ENCODE measurements around the gene SNUPN. TPM values are rescaled to one million over a fixed set of nuclear protein-coding genes. Genes with fewer than 3 reads are reported as not detected.

Gene SNUPN
- polyA plus RNA-seq, 1 donor (not counting 4 experiments of a cell fraction or from before 2014, with no cell fraction given) = 24.9 TPM

DNA sequence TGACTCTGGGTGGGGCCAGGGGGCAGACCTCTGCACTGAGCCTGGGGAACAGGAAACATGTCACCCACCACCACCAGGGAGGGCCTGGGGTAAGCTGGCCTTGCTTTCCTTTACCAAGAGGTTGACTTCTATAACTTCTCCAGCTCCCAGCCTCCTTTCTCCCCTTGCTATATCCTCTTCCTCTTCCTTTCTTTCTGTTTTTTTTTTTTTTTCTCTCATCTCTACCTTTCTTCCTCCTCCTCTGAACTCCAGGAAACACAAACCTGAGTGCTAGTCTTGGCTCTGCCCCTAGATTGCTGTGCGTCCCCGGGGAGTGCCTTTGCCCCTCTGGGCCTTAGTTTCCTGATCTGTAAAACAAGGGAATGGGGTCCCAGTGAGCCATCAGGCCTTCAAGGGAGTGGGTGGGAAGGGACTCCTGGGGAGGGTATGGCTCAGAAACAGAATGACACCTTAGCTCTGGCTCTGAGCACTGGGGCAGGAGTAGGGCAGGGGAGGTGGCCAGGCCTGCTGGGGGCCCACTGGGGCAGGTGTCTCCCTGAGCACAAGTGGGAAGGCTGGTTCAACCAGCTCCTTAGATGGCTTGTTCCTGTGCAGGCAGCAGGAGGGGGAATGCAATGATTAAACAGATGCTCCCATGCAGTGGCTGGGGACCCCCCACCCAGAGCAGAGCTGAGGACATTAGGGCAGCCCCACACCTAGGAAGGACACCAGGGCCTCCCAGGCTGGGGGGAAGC, 26.5 kb upstream of the SNUPN start:
- H3K4me3 ChIP-seq (ENCODE audit: control insufficient read depth in 2 of 3, extremely low read depth in 1 of 3, insufficient read depth in 2 of 3, low read depth in 1 of 3, low read length in 3 of 3) = peak overlapping the region; percentile 34 to 91 (median 88)
- no peak overlapping the region for H2AFZ ChIP-seq (ENCODE audit: control insufficient read depth, low read length)
- H3K9me1 ChIP-seq (ENCODE audit: control insufficient read depth, extremely low read depth, insufficient read depth, low read length) = peaks cover 11% of the 10 kb centered on the region
- H3K79me2 ChIP-seq (ENCODE audit: control insufficient read depth, insufficient read depth, low read length) = peaks cover 94% of the 10 kb centered on the region
- peak overlapping the region; percentile 67 for H3K9ac ChIP-seq (ENCODE audit: control insufficient read depth, extremely low read depth, insufficient read depth, low read length)
- H3K36me3 ChIP-seq (ENCODE audit: control insufficient read depth in 2 of 2, extremely low read depth in 1 of 2, insufficient read depth in 2 of 2, low read length in 2 of 2) = peaks cover 17 to 45% of the 10 kb centered on the region in 2 experiments
- no peaks in the 10 kb centered on the region for H3K9me3 ChIP-seq (ENCODE audit: control insufficient read depth, low read depth, low read length)
- no peak for FAIRE-seq
- no peak for TF ChIP-seq EZH2 (IDR thresholded peaks at IDR 0.05; ENCODE audit: low read length)
- TF ChIP-seq, protein P1, sequence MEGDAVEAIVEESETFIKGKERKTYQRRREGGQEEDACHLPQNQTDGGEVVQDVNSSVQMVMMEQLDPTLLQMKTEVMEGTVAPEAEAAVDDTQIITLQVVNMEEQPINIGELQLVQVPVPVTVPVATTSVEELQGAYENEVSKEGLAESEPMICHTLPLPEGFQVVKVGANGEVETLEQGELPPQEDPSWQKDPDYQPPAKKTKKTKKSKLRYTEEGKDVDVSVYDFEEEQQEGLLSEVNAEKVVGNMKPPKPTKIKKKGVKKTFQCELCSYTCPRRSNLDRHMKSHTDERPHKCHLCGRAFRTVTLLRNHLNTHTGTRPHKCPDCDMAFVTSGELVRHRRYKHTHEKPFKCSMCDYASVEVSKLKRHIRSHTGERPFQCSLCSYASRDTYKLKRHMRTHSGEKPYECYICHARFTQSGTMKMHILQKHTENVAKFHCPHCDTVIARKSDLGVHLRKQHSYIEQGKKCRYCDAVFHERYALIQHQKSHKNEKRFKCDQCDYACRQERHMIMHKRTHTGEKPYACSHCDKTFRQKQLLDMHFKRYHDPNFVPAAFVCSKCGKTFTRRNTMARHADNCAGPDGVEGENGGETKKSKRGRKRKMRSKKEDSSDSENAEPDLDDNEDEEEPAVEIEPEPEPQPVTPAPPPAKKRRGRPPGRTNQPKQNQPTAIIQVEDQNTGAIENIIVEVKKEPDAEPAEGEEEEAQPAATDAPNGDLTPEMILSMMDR (optimal IDR thresholded peaks at IDR 0.05 in 1 of 3, IDR thresholded peaks at IDR 0.05 in 1 of 3, conservative IDR thresholded peaks at IDR 0.05 in 1 of 3; ENCODE audit: extremely low read depth in 1 of 3, insufficient read depth in 2 of 3, low read length in 3 of 3) = no peak
- H3K27me3 ChIP-seq (ENCODE audit: control insufficient read depth, extremely low read depth, insufficient read depth, low read length) = no peaks in the 10 kb centered on the region
- H3K27ac ChIP-seq (ENCODE audit: control insufficient read depth, insufficient read depth, low read length) = peak overlapping the region; percentile 1
- dilution Hi-C loops (cut with MboI; ENCODE audit: extremely low pct_ligation_motif_present, low sequenced_read_pairs) = no loop called here
- DNase-seq (ENCODE audit: low read depth, low spot score) = no peak
- H4K20me1 ChIP-seq (ENCODE audit: control insufficient read depth, extremely low read depth, insufficient read depth, low read length) = peaks cover 11% of the 10 kb centered on the region
- H3K4me1 ChIP-seq (ENCODE audit: control insufficient read depth, extremely low read depth, insufficient read depth, low read length) = peaks cover 71% of the 10 kb centered on the region
- H3K4me2 ChIP-seq (ENCODE audit: control insufficient read depth, extremely low read depth, insufficient read depth, low read depth, low read length) = peak overlapping the region; percentile 97

DNA sequence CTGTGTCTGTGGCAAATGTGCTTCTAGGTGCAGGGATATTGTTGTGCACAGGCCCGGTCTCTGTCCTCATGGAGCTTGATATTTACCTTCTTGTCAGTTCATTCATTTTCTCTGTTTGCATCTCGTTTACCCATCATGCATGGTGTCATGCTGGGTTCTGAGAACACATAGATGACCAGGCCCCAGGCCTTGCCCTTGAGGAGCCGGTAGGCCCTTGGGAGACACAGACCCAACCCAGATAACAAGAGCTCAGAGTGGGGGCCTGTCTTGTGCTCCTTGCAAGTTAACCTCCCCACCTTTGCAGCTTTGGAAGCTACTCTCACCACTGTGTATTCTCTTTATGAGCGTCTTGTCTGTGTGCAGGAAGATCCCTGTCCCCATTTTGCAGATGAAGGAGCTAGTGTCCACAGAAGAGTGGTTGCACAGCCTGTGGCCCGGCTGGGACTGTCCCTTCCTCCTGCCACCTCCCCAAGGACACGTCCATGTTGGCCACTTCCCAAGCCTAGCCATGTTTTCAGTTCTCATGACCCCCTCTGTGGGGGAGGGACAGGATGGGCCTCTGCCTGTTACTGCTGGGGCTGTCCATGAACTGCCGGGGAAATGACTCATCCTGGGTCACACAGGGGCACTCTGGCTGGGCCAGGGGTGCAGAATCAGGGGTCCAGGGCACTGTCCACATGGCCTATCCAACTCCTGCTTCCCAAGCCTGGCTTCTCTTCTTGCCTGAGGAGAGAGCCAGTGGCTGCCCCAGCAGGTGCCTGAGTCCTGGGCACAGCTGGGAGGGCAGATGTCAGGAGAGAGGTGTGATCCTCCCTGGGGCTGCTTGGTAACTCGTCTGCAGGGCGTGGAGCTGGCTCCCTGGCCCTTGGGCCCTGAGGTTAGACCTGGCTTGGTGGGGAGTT, 25.6 kb upstream of the SNUPN start:
- dilution Hi-C loops (cut with MboI; ENCODE audit: extremely low pct_ligation_motif_present, low sequenced_read_pairs) = no loop called here
- peaks cover 77% of the 10 kb centered on the region for H3K4me1 ChIP-seq (ENCODE audit: control insufficient read depth, extremely low read depth, insufficient read depth, low read length)
- H3K79me2 ChIP-seq (ENCODE audit: control insufficient read depth, insufficient read depth, low read length) = peaks cover 90% of the 10 kb centered on the region

More for the DNA sequence above, 25.6 kb upstream of the SNUPN start:
- no peaks in the 10 kb centered on the region for H3K9me3 ChIP-seq (ENCODE audit: control insufficient read depth, low read depth, low read length)
- no peak for TF ChIP-seq EZH2 (IDR thresholded peaks at IDR 0.05; ENCODE audit: low read length)
- TF ChIP-seq, protein P1 (optimal IDR thresholded peaks at IDR 0.05 in 1 of 3, IDR thresholded peaks at IDR 0.05 in 1 of 3, conservative IDR thresholded peaks at IDR 0.05 in 1 of 3; ENCODE audit: extremely low read depth in 1 of 3, insufficient read depth in 2 of 3, low read length in 3 of 3) = no peak
- H3K27ac ChIP-seq (ENCODE audit: control insufficient read depth, insufficient read depth, low read length) = peak overlapping the region; percentile 1
- H3K9me1 ChIP-seq (ENCODE audit: control insufficient read depth, extremely low read depth, insufficient read depth, low read length) = peaks cover 11% of the 10 kb centered on the region
- H2AFZ ChIP-seq (ENCODE audit: control insufficient read depth, low read length) = no peak overlapping the region
- peak overlapping the region; percentile 34 to 91 (median 88) for H3K4me3 ChIP-seq (ENCODE audit: control insufficient read depth in 2 of 3, extremely low read depth in 1 of 3, insufficient read depth in 2 of 3, low read depth in 1 of 3, low read length in 3 of 3)
- H3K4me2 ChIP-seq (ENCODE audit: control insufficient read depth, extremely low read depth, insufficient read depth, low read depth, low read length) = peak overlapping the region; percentile 97
- DNase-seq (ENCODE audit: low read depth, low spot score) (no peak), FAIRE-seq (no peak)
- H3K9ac ChIP-seq (ENCODE audit: control insufficient read depth, extremely low read depth, insufficient read depth, low read length) = peak overlapping the region; percentile 67
- H3K27me3 ChIP-seq (ENCODE audit: control insufficient read depth, extremely low read depth, insufficient read depth, low read length) = no peaks in the 10 kb centered on the region
- peaks cover 13 to 37% of the 10 kb centered on the region in 2 experiments for H3K36me3 ChIP-seq (ENCODE audit: control insufficient read depth in 2 of 2, extremely low read depth in 1 of 2, insufficient read depth in 2 of 2, low read length in 2 of 2)
- H4K20me1 ChIP-seq (ENCODE audit: control insufficient read depth, extremely low read depth, insufficient read depth, low read length) = peaks cover 11% of the 10 kb centered on the region
